ENCODE measurements around the gene RNF11.

- TF ChIP-seq POLR2AphosphoS5 (IDR thresholded peaks at IDR 0.05; ENCODE audit: low read depth, low read length) (no peak), POLR2A (IDR thresholded peaks at IDR 0.05; ENCODE audit: low read depth, low read length) (no peak), TAF1 (IDR thresholded peaks at IDR 0.05; ENCODE audit: borderline replicate concordance, low read depth, low read length) (no peak)
These were observed 53.8 kb downstream of the RNF11 start for GRCh38 chr1:51289676-51290488.
